GM12874 (cell line): ENCODE data around the gene GATA2.

Source experiments
- CTCF ChIP-seq: IDR thresholded peaks from 2 replicates; pipeline ENCODE4 v1.5.1; 2011; ENCODE audit warnings: low read depth, mild to moderate bottlenecking, control low read depth, low read length, moderate library complexity; ENCODE audit not compliant: insufficient read depth

GATA2 gene

DNA sequence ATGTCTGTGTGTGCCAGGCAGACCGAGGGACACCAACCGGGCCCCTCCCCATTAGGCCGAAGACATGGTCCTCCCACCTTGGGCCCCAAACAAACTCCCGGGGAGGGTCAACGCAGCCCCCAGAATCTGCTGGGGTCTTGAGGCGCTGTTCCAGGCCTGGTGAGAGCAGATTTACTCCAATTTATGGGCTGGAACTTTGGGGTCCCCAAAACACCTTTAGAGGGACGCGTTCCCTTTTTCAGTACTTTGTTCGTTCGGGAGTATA is 2.4 kb downstream of the GATA2 start:
- TF ChIP-seq CTCF, result no peak

- TF ChIP-seq CTCF, result no peak
Observed at GRCh38 chr3:128489927-128490649, 2.9 kb downstream of the GATA2 start.

GRCh38 chr3:128489674-128489926 is 3.4 kb downstream of the GATA2 start:
- no peak for TF ChIP-seq CTCF

DNA sequence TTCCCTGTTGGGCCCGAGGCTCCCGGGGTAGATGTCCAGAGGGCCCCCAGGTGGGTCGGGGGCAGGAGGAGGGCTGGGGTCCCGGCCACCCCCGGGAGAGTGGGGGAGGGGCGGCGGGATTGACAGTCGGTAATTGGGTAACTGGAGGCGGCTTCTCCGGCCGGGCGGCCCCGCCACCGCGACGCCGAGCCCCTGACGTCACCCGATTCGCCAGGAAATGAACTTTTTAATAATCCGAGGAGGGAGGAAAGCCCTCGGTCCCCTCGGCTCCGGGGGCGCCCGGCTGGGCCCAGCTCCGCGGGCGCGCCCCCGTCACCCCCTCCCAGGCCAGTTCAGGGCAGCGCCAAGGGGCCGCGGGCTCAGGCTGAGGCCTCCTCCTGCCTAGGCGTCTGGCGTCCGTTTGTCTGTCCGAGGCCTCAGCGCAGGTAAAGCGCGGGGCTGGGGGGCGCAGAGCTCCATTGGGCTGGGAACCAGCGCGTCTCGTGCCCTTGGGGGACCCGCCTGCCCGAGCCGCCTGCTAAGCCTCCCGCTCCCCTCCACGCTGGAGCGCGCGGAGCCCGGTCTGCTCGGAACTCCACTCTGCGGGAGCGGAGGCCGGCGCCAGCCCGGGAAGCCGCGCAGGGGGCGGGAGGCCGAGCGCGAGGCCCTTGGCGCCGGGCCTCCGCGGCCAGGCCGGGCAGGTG is 3.9 kb downstream of the GATA2 start:
- no peak for TF ChIP-seq CTCF

DNA sequence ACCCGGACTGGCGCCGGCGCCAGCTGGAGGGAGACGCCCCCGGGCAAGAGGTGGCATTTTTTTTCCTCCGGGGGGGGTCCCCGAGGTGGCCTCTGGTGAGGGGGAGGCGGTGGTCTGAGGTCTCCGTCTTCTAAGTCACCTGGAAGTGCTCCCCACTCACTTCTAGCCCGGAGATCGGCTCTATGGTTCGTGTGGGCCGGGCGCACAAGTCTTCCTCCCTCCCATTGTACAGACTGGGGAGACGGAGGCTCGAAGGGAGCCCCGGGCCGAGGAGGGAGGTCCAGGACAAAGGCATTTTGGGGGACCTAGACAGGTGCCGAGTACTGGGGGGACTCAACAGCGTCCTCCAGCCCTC is 4.4 kb downstream of the GATA2 start:
- TF ChIP-seq CTCF, result no peak

DNA sequence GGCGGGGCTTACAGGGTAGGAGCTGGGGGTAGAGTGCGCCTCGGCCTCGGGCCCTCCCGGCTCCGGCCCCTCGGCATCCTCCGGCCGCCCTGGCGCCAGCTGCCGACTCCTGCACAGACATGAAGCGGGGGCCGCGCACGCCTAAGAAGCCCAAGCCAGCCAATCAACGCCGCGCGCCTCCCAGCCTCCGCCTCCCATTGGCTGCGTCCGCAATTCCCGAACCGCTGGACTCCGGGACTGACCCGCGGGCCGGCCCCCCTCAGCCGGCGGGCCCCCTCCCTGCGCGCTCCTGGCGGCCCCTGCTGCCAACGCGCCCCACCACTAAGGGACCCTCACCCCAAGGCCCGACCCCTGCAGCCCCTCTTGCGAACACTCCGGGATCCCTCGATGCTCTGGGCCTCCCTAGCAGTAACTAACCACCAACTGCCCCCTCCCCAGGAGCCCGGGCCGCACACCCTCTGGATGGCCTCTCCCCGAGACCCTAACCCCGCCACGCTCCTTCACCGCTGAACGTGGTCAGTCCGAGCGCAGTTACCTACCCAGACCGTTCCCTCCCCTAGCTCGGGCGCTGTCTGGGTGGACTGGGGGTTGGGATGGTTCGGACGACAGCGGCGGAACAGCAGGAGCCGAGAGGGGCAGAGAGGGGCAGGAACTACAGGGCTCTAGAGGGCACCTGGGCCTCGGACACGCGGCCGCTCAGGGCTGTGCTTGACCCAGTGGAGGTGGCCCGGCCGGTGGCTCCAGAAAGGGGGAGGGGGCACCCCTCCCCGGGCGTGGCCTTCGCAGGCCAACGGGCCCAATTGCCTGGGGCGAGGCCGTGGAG is 5.0 kb downstream of the GATA2 start:
- TF ChIP-seq CTCF, result no peak

DNA sequence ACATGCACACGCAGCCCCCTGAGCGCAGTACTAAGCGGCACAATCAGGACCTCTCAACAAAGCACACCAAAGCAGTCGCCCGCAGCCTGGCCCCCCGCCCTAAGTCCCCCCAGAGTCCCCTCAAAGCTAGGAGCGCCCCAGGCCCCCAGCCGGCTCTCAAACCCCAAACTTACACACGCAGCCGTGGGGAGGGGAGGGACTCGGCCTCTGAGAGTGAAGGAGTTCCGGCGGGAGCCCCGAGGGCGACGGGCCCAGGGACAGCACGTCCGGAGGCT is 5.5 kb downstream of the GATA2 start:
- no peak for TF ChIP-seq CTCF
